Mesenteric fat pad (tissue), 1 donor: ENCODE measurements around the gene RINL. TPM values are rescaled to one million over a fixed set of nuclear protein-coding genes. Genes with fewer than 3 reads are reported as not detected.
"Not testable (repeated sequence)": the region's sequence is repeated elsewhere in the genome, so short reads cannot be mapped to it uniquely, and the experiment has no call there.

Source experiments
- DNase-seq: peaks from one replicate; pipeline ENCODE4 v3.0.0-alpha.2; 2020; ENCODE audit warnings: low spot score
- total RNA-seq: library from RNA; stranded (reverse); fragmentation: NEBNext Ultra II Directional; extraction: Animal tissue kit (Norgen Biotek cat#: 25700); gene quantifications from one replicate; pipeline ENCODE4 v1.2.1, GENCODE V29; 2021
- donor health status: DM: yes; HTN: yes; CAD: no.

Gene RINL
- total RNA-seq, 1 donor from 2014 or later: 8.9 TPM

GRCh38 chr19:38836159-38836982, 41.7 kb downstream of the RINL start:
- no peak for DNase-seq

DNA sequence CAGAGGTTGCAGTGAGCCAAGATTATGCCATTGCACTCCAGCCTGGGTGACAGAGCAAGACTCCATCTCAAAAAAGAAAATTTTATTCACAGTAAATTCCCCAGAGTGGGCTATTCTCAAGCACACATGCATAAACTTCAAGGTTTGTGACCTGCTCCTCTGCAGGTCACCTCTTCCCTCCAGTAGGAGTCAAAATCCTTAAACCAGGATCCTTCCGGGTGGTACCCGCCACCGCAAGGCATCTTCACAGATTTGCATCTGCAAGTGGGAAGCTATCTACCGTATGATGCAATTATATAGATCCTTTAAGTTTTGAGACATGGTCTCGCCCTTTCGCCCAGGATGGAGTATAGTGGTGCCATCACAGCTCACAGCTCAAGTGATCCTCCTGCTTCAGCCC, 43.5 kb downstream of the RINL start:
- DNase-seq: no peak

GRCh38 chr19:38834104-38834490, 44.0 kb downstream of the RINL start:
- DNase-seq: no peak

- no peak for DNase-seq
These were observed 45.0 kb downstream of the RINL start for GRCh38 chr19:38833092-38833425.

- no peak for DNase-seq
These were observed 46.9 kb downstream of the RINL start for GRCh38 chr19:38831142-38831605.

DNA sequence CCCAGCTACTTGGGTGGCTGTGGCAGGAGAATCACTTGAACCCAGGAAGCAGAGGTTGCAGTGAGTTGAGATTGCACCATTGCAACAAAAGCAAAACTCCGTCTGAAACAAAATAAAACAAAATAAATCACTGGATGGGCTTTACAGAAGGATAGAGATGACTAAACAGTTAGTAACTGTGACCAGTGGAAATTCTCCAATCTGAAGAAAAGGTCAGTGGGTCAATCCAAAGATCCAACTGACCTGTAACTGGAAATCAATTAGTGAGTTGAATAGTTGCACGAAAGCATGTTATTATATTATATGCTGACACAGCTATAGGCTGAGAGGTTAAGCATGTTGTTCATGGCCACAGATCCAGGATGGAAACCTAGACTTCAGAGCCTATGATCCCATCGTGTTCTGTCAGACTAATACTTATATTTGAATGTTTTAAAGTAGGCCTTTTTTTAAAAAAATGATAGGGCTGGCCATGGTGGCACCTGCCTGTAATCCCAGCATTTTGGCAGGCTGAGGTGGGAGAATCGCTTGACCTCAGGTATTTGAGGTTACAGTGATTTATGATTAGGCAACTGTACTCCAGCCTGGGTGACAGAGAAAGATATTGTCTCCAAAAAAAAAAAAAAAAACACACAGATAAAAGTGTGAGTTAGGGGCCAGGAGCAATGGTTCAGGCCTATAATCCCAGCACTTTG, 47.9 kb downstream of the RINL start:
- DNase-seq: no peak

- not testable (repeated sequence) for DNase-seq
These were observed 48.9 kb downstream of the RINL start for GRCh38 chr19:38829203-38829602.

DNA sequence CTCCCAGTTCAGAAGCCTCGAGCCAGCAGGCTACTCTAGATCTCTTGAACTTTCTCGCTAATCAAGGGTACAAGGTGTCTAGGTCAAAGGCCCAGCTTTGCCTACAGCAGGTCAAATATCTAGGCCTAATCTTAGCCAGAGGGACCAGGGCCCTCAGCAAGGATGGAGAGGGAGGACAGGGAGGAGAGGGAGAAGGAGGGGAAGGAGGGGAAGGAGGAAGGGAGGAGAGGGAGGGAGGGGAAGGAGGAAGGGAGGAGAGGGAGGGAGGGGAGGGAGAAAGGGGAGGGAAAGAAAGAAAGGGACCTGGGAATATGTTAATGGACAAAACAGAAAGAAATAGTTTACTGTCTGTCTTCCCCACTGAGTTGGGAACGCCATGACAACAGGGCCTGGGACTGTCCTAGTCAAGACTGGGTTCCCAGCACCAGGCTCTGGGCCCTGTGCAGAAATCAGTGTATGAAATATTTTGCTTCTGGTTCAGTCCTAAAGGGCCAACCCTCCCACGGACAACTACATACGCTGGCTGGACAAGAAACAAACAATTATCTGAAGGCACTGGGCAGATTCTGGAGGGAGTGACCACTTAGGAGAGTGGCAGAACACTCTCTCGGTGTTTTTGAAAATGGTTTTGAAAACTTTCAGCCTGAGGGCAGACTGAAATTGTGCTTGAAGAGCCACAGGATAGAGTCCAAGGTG, 51.1 kb downstream of the RINL start:
- DNase-seq: no peak

GRCh38 chr19:38825936-38826335, 52.1 kb downstream of the RINL start:
- DNase-seq: not testable (repeated sequence)

- DNase-seq: not testable (repeated sequence)
These were observed 56.7 kb downstream of the RINL start for GRCh38 chr19:38821230-38821825.

DNA sequence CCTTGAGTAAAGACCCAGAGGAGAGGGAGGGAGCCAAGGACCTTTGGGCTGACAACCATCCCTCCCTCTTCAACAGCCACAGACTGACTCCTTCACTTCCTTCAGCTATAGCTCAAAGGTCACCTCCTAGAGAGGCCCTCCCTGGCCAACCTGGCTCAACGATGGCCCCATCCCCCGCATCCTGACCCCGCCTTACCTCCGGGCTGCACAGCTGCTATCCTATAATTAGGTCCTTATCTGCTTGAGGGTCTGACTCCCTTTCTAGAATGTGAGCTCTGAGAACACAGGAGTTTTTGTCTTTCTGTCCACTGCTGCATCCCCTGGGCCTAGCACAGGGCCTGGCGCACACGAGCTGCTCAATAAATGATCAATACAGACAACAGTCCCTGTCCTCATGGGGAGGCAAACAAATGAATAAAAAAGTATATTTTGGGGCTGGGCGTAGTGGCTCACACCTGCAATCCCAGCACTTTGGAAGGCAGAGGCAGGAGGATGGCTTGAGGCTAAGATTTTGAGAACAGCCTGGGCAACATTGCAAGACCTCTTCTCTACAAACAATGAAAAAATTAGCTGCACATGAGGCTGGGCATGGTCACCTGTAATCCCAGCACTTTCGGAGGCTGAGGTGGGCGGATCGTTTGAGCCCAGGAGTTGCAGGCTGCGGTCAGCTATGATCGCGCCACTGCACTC, 58.7 kb downstream of the RINL start:
- DNase-seq: no peak

Other genes with a start within 250 kb of the RINL start
- gene ACTN4, start 230.6 kb downstream of the RINL start, total RNA-seq: 431 TPM
- 1.3 TPM for gene CAPN12, start 133.8 kb downstream of the RINL start, total RNA-seq
- gene LGALS7, start 104.8 kb downstream of the RINL start, total RNA-seq: not detected
- gene LGALS7B, start 89.1 kb downstream of the RINL start, total RNA-seq: not detected
- gene LGALS4, start 65.3 kb downstream of the RINL start, total RNA-seq: 3.5 TPM
- 302 TPM for gene ECH1, start 46.5 kb downstream of the RINL start, total RNA-seq
- 231 TPM for gene HNRNPL, start 28.3 kb downstream of the RINL start, total RNA-seq
- 60.2 TPM for gene SIRT2, start 21.3 kb upstream of the RINL start, total RNA-seq
- gene NFKBIB, start 21.7 kb upstream of the RINL start, total RNA-seq: 24.2 TPM
- gene CCER2, start 33.9 kb upstream of the RINL start, total RNA-seq: not detected
- gene SARS2, start 52.5 kb upstream of the RINL start, total RNA-seq: 14.0 TPM
- gene MRPS12, start 52.7 kb upstream of the RINL start, total RNA-seq: 38.6 TPM
- gene FBXO17, start 97.5 kb upstream of the RINL start, total RNA-seq: 28.4 TPM
- 21.7 TPM for gene FBXO27, start 154.3 kb upstream of the RINL start, total RNA-seq
- gene ACP7, start 206.1 kb upstream of the RINL start, total RNA-seq: not detected
- gene PAK4, start 247.5 kb upstream of the RINL start, total RNA-seq: 18.0 TPM